CD14-positive monocyte (primary cell): ENCODE measurements around the gene NCBP1. TPM values are rescaled to one million over a fixed set of nuclear protein-coding genes. Genes with fewer than 3 reads are reported as not detected.

Source experiments
- DNase-seq, 3 donors: peaks; one replicate each; pipeline ENCODE4 v3.0.0-alpha.2; 2011 to 2022
- H2AFZ ChIP-seq: 2 replicates; pipeline ENCODE4 v1.6.0; 2012; ENCODE audit warnings: mild to moderate bottlenecking, low read depth, low read length, inconsistent platforms; ENCODE audit not compliant: insufficient read depth, poor library complexity, severe bottlenecking
- H3K27ac ChIP-seq, 2 donors: 1 replicate in 1 of 2; 2 replicates in 1 of 2; pipeline ENCODE4 v1.5.1; 2012 to 2013; ENCODE audit warnings: low read length in 2 of 2, control low read depth in 1 of 2, inconsistent platforms in 1 of 2, low read depth in 1 of 2, mild to moderate bottlenecking in 1 of 2
- H3K27me3 ChIP-seq, 2 donors: one replicate each; pipeline versions ENCODE4 v1.6.0 to v1.6.1; 2011 to 2013; ENCODE audit warnings: low read length in 2 of 2; ENCODE audit not compliant: control insufficient read depth in 2 of 2, insufficient read depth in 2 of 2
- H3K36me3 ChIP-seq, 2 donors: replicated peaks in 1 of 2; 1 replicate in 1 of 2; 2 replicates in 1 of 2; pipeline versions ENCODE4 v1.5.1 to v1.6.1; 2012 to 2013; ENCODE audit warnings: low read length in 2 of 2, control low read depth in 1 of 2, inconsistent platforms in 1 of 2, mild to moderate bottlenecking in 1 of 2; ENCODE audit not compliant: insufficient read depth in 2 of 2, control insufficient read depth in 1 of 2
- H3K4me1 ChIP-seq, 2 donors: 1 replicate in 1 of 2; 2 replicates in 1 of 2; pipeline versions ENCODE4 v1.5.1 to v1.6.1; 2012 to 2013; ENCODE audit warnings: low read length in 2 of 2, control low read depth in 1 of 2, inconsistent platforms in 1 of 2, mild to moderate bottlenecking in 1 of 2, moderate library complexity in 1 of 2; ENCODE audit not compliant: insufficient read depth in 2 of 2, control insufficient read depth in 1 of 2
- H3K4me2 ChIP-seq: replicated peaks from 2 replicates; pipeline ENCODE3; 2012; ENCODE audit warnings: low read length, moderate library complexity, mild to moderate bottlenecking; ENCODE audit not compliant: poor library complexity, severe bottlenecking; ENCODE audit errors: extremely low read depth
- H3K4me3 ChIP-seq, 3 experiments: fragments of 200-600 bp in 1 of 3; sonication (generic) in 1 of 3; replicated peaks in 1 of 3; 1 replicate in 2 of 3; 2 replicates in 1 of 3; pipeline ENCODE4 v1.5.1; 2011 to 2013; ENCODE audit warnings: low read length in 3 of 3, mild to moderate bottlenecking in 3 of 3, control low read depth in 2 of 3, low read depth in 2 of 3, inconsistent platforms in 1 of 3, moderate library complexity in 1 of 3
- H3K79me2 ChIP-seq: 2 replicates; pipeline ENCODE4 v1.6.0; 2012; ENCODE audit warnings: mild to moderate bottlenecking, control low read depth, inconsistent platforms, low read length, moderate library complexity; ENCODE audit not compliant: insufficient read depth
- H3K9ac ChIP-seq: 2 replicates; pipeline ENCODE4 v1.6.0; 2017; ENCODE audit warnings: low read length, mild to moderate bottlenecking; ENCODE audit not compliant: insufficient read depth, poor library complexity, severe bottlenecking
- H3K9me3 ChIP-seq, 2 donors: replicated peaks in 1 of 2; 1 replicate in 1 of 2; 2 replicates in 1 of 2; pipeline versions ENCODE4 v1.5.1 to v1.6.1; 2012 to 2013; ENCODE audit warnings: low read length in 2 of 2, control low read depth in 1 of 2; ENCODE audit not compliant: control insufficient read depth in 1 of 2, insufficient read depth in 1 of 2
- H4K20me1 ChIP-seq: 2 replicates; pipeline ENCODE4 v1.6.0; 2012; ENCODE audit warnings: mild to moderate bottlenecking, low read length, control low read depth, moderate library complexity; ENCODE audit not compliant: insufficient read depth
- H3K27ac Mint-ChIP-seq, 7 donors: one replicate each; pipeline ENCODE4 v1.8.0; 2020; ENCODE audit warnings: mild to moderate bottlenecking in 7 of 7, mixed read lengths in 7 of 7, moderate library complexity in 6 of 7, inconsistent platforms in 2 of 7
- H3K27me3 Mint-ChIP-seq, 3 donors: one replicate each; pipeline ENCODE4 v1.8.0; 2021 to 2022; ENCODE audit warnings: low read depth in 3 of 3, mild to moderate bottlenecking in 3 of 3, mixed read lengths in 3 of 3, moderate library complexity in 3 of 3, inconsistent platforms in 1 of 3
- H3K36me3 Mint-ChIP-seq, 2 donors: one replicate each; pipeline ENCODE4 v1.8.0; 2020; ENCODE audit warnings: mixed read lengths in 2 of 2, inconsistent platforms in 1 of 2, mild to moderate bottlenecking in 1 of 2
- H3K4me1 Mint-ChIP-seq: one replicate; pipeline ENCODE4 v1.8.0; 2020; ENCODE audit warnings: mild to moderate bottlenecking, mixed read lengths
- H3K4me3 Mint-ChIP-seq, 2 donors: one replicate each; pipeline ENCODE4 v1.8.0; 2020; ENCODE audit warnings: mild to moderate bottlenecking in 2 of 2, mixed read lengths in 2 of 2, moderate library complexity in 1 of 2
- H3K9me3 Mint-ChIP-seq, 7 donors: one replicate each; pipeline ENCODE4 v1.8.0; 2020 to 2022; ENCODE audit warnings: mixed read lengths in 7 of 7, mild to moderate bottlenecking in 6 of 7, moderate library complexity in 6 of 7, inconsistent platforms in 2 of 7
- WGBS: methylation state at CpG from one replicate; pipeline ENCODE4 v1.1.5; 2013; ENCODE audit warnings: missing lambda C conversion rate; ENCODE audit not compliant: insufficient coverage; 5-methylcytosine and 5-hydroxymethylcytosine counted together
- intact Hi-C, 2 donors: fragments of 100-400 bp; cut with micrococcal nuclease; formaldehyde crosslinking; loops; one replicate each; pipeline versions ENCODE4 v1.15.0 to v1.15.1; 2023
- polyA plus RNA-seq, 3 donors: library from polyadenylated mRNA; depleted of rRNA in 1 of 3; unstranded in 2 of 3; stranded (reverse) in 1 of 3; fragments of 300-500 nt in 2 of 3; fragments of >200 nt in 1 of 3; fragmentation: Illumina TruSeq in 2 of 3; gene quantifications; 1 replicate in 2 of 3; 2 replicates in 1 of 3; pipeline ENCODE4 v1.2.3, GENCODE V29; 2012 to 2021
- TF ChIP-seq, protein P1 (sequence below): fragments of 200-600 bp; IDR thresholded peaks from one replicate; pipeline ENCODE4 v1.8.0; 2022; ENCODE audit warnings: antibody characterized with exemption, mild to moderate bottlenecking

NCBP1 gene
- polyA plus RNA-seq, 3 donors, result 8.9 to 15.8 (median 11.1) TPM

DNA sequence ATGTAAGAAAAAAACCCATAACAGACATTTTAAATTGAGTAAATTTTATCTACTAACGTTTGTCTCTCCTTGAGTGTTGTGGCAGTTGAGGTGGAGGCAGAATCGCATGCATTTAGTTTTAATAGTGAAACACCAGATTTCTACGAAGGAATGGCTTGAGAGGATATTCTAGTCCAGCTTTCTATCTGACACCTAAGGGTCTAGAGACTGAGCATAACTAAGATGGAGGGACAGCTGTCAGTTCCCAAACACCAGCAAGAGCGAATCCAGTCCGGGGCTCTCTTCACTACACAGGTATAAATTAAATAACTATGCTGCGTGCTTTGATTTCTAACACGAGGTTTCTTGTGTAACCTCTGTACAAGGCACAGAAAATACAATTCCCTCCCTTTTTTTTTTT is 1.4 kb downstream of the NCBP1 start:
- Histone ChIP-seq H3K79me2 (peaks cover 80% of the 10 kb centered on the region), H3K9ac (peak overlapping the region; percentile 89), H3K9me3 (no peaks in the 10 kb centered on the region), H3K36me3 (peaks cover 0 to under 1% of the 10 kb centered on the region in 2 donors), H3K4me1 (peaks cover 24 to 36% of the 10 kb centered on the region in 2 donors), H3K4me2 (peak overlapping the region; percentile 96), H4K20me1 (peaks cover 35% of the 10 kb centered on the region), H3K4me3 (peak overlapping the region in 1 of 3 experiments; percentile 96), H3K27ac (peak overlapping the region in 1 of 2 donors; percentile 98), H3K27me3 (no peaks in the 10 kb centered on the region), H2AFZ (peak overlapping the region; percentile 89)
- H3K9me3 Mint-ChIP-seq, result no peaks in the 10 kb centered on the region
- H3K36me3 Mint-ChIP-seq, result peaks cover 9 to 17% of the 10 kb centered on the region in 2 donors
- H3K27me3 Mint-ChIP-seq, result no peaks in the 10 kb centered on the region
- peak overlapping the region in 5 of 7 donors; percentile 4 to 100 (median 75) for H3K27ac Mint-ChIP-seq
- intact Hi-C loops, result loop anchor here (10.0 kb wide), 2 partner anchors 60 to 290 kb away; partner anchors contain the start of genes TRMO (in 1 of the 2) and XPA (in 1 of the 2)
- no peak for DNase-seq
- TF ChIP-seq, protein P1, sequence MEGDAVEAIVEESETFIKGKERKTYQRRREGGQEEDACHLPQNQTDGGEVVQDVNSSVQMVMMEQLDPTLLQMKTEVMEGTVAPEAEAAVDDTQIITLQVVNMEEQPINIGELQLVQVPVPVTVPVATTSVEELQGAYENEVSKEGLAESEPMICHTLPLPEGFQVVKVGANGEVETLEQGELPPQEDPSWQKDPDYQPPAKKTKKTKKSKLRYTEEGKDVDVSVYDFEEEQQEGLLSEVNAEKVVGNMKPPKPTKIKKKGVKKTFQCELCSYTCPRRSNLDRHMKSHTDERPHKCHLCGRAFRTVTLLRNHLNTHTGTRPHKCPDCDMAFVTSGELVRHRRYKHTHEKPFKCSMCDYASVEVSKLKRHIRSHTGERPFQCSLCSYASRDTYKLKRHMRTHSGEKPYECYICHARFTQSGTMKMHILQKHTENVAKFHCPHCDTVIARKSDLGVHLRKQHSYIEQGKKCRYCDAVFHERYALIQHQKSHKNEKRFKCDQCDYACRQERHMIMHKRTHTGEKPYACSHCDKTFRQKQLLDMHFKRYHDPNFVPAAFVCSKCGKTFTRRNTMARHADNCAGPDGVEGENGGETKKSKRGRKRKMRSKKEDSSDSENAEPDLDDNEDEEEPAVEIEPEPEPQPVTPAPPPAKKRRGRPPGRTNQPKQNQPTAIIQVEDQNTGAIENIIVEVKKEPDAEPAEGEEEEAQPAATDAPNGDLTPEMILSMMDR, result no peak
- no CpG with 5 or more reads among the region's 7 CpGs for WGBS
- peak overlapping the region in 1 of 2 donors; percentile 94 for H3K4me3 Mint-ChIP-seq
- H3K4me1 Mint-ChIP-seq, result peaks cover 51% of the 10 kb centered on the region

DNA sequence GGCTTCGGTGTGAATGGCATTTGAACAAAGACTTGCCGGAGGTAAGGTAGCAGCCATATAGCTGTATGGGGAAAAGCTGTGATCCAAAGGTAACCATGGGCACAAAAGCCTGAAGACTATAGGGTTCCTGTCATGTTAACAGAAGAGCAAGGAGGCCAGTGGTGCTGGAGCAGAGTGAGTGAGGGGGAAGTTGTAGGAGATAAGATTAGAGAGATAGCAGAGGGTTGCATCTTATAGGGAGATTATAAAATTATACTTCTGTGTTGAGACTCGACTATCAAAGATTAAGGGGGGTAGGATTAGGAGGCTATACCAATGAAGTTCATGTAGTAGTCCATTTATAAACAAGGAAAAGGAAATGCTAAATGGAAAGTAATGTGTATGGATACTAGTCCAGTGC is 3.3 kb downstream of the NCBP1 start:
- no peak for DNase-seq
- no peak overlapping the region for H3K4me3 Mint-ChIP-seq
- no peaks in the 10 kb centered on the region for H3K9me3 ChIP-seq
- peaks cover 44% of the 10 kb centered on the region for H3K4me1 Mint-ChIP-seq
- peak overlapping the region in 1 of 2 donors; percentile 46 for H3K27ac ChIP-seq
- H3K27ac Mint-ChIP-seq, result peak overlapping the region in 3 of 7 donors; percentile 1 to 77 (median 61)
- no peaks in the 10 kb centered on the region for H3K27me3 ChIP-seq
- peaks cover 22 to 28% of the 10 kb centered on the region in 2 donors for H3K36me3 Mint-ChIP-seq
- H3K36me3 ChIP-seq, result peaks cover 9 to 18% of the 10 kb centered on the region in 2 donors
- peaks cover 79% of the 10 kb centered on the region for H3K79me2 ChIP-seq
- no peaks in the 10 kb centered on the region for H3K9me3 Mint-ChIP-seq
- no peak overlapping the region for H2AFZ ChIP-seq
- no peak overlapping the region for H3K4me2 ChIP-seq
- peaks cover 47% of the 10 kb centered on the region for H4K20me1 ChIP-seq
- 93% methylated on average over 2 of the region's 3 CpGs for WGBS
- peaks cover 20 to 31% of the 10 kb centered on the region in 2 donors for H3K4me1 ChIP-seq
- no peak overlapping the region for H3K9ac ChIP-seq
- intact Hi-C loops, result loop anchor here (10.0 kb wide), 2 partner anchors 58 to 288 kb away; partner anchors contain the start of genes TRMO (in 1 of the 2) and XPA (in 1 of the 2)
- H3K4me3 ChIP-seq, result no peak overlapping the region
- TF ChIP-seq, protein P1, result no peak
- no peaks in the 10 kb centered on the region for H3K27me3 Mint-ChIP-seq
